ENCODE data around the gene ZC2HC1B. TPM values are rescaled to one million over a fixed set of nuclear protein-coding genes. Genes with fewer than 3 reads are reported as not detected.

Gene ZC2HC1B
- total RNA-seq, 2 donors from 2014 or later, result not detected

- DNase-seq (ENCODE audit: low spot score) (no peak), ATAC-seq (no peak)
- Mint-ChIP-seq H3K27me3 (no peaks in the 10 kb centered on the region), H3K9me3 (no peaks in the 10 kb centered on the region), H3K36me3 (no peaks in the 10 kb centered on the region), H3K4me1 (ENCODE audit: low read depth in 2 of 2) (no peaks in the 10 kb centered on the region), H3K4me3 (no peak overlapping the region), H3K27ac (no peak overlapping the region)
Measured at GRCh38 chr6:143952060-143952778, 87.9 kb downstream of the ZC2HC1B start.

GRCh38 chr6:143952947-143953701, 88.8 kb downstream of the ZC2HC1B start:
- DNase-seq (ENCODE audit: low spot score) (no peak), ATAC-seq (no peak)
- Mint-ChIP-seq H3K9me3 (no peaks in the 10 kb centered on the region), H3K27me3 (no peaks in the 10 kb centered on the region), H3K27ac (no peak overlapping the region), H3K4me1 (ENCODE audit: low read depth in 2 of 2) (no peaks in the 10 kb centered on the region), H3K4me3 (no peak overlapping the region), H3K36me3 (no peaks in the 10 kb centered on the region)

- no peaks in the 10 kb centered on the region for H3K9me3 Mint-ChIP-seq
- ATAC-seq (no peak), DNase-seq (ENCODE audit: low spot score) (no peak)
- no peaks in the 10 kb centered on the region for H3K36me3 Mint-ChIP-seq
- no peaks in the 10 kb centered on the region for H3K4me1 Mint-ChIP-seq (ENCODE audit: low read depth in 2 of 2)
- H3K27me3 Mint-ChIP-seq, result no peaks in the 10 kb centered on the region
- H3K27ac Mint-ChIP-seq, result no peak overlapping the region
- H3K4me3 Mint-ChIP-seq, result no peak overlapping the region
Measured at GRCh38 chr6:143953922-143954321, 89.6 kb downstream of the ZC2HC1B start.

GRCh38 chr6:143955971-143956370, 91.7 kb downstream of the ZC2HC1B start:
- ATAC-seq (no peak), DNase-seq (ENCODE audit: low spot score) (no peak)
- Mint-ChIP-seq H3K4me1 (ENCODE audit: low read depth in 2 of 2) (no peaks in the 10 kb centered on the region), H3K9me3 (no peaks in the 10 kb centered on the region), H3K27ac (no peak overlapping the region), H3K27me3 (no peaks in the 10 kb centered on the region), H3K36me3 (no peaks in the 10 kb centered on the region), H3K4me3 (no peak overlapping the region)

GRCh38 chr6:143957679-143958274, 93.5 kb downstream of the ZC2HC1B start:
- Mint-ChIP-seq H3K9me3 (no peaks in the 10 kb centered on the region), H3K27me3 (no peaks in the 10 kb centered on the region), H3K36me3 (no peaks in the 10 kb centered on the region), H3K27ac (no peak overlapping the region), H3K4me3 (no peak overlapping the region), H3K4me1 (ENCODE audit: low read depth in 2 of 2) (no peaks in the 10 kb centered on the region)
- no peak for DNase-seq (ENCODE audit: low spot score)
- no peak for ATAC-seq

- Mint-ChIP-seq H3K4me1 (ENCODE audit: low read depth in 2 of 2) (no peaks in the 10 kb centered on the region), H3K27ac (no peak overlapping the region), H3K27me3 (no peaks in the 10 kb centered on the region), H3K36me3 (no peaks in the 10 kb centered on the region), H3K9me3 (no peaks in the 10 kb centered on the region), H3K4me3 (no peak overlapping the region)
- DNase-seq (ENCODE audit: low spot score) (no peak), ATAC-seq (no peak)
Measured at GRCh38 chr6:143958839-143959399, 94.6 kb downstream of the ZC2HC1B start.

- peaks cover 0 to 4% of the 10 kb centered on the region in 2 donors for H3K4me1 Mint-ChIP-seq (ENCODE audit: low read depth in 2 of 2)
- no peaks in the 10 kb centered on the region for H3K9me3 Mint-ChIP-seq
- DNase-seq (ENCODE audit: low spot score), result no peak
- no peak overlapping the region for H3K4me3 Mint-ChIP-seq
- no peaks in the 10 kb centered on the region for H3K27me3 Mint-ChIP-seq
- no peak overlapping the region for H3K27ac Mint-ChIP-seq
- no peak for ATAC-seq
- H3K36me3 Mint-ChIP-seq, result no peaks in the 10 kb centered on the region
Measured at GRCh38 chr6:143959927-143960326, 95.7 kb downstream of the ZC2HC1B start.

- Mint-ChIP-seq H3K4me3 (no peak overlapping the region), H3K27me3 (no peaks in the 10 kb centered on the region)
- no peak for ATAC-seq
Measured at GRCh38 chr6:143961066-143961465, 96.8 kb downstream of the ZC2HC1B start.

GRCh38 chr6:143961886-143962878, 97.9 kb downstream of the ZC2HC1B start:
- no peaks in the 10 kb centered on the region for H3K9me3 Mint-ChIP-seq
- no peak overlapping the region for H3K27ac Mint-ChIP-seq
- no peak for DNase-seq (ENCODE audit: low spot score)
- ATAC-seq, result no peak
- H3K36me3 Mint-ChIP-seq, result no peaks in the 10 kb centered on the region
- H3K4me1 Mint-ChIP-seq (ENCODE audit: low read depth in 2 of 2), result peaks cover 12 to 16% of the 10 kb centered on the region in 2 donors
- no peak overlapping the region for H3K4me3 Mint-ChIP-seq
- no peaks in the 10 kb centered on the region for H3K27me3 Mint-ChIP-seq

More at GRCh38 chr6:143961066-143961465, 96.8 kb downstream of the ZC2HC1B start:
- no peak for DNase-seq (ENCODE audit: low spot score)
- H3K4me1 Mint-ChIP-seq (ENCODE audit: low read depth in 2 of 2), result peaks cover 8 to 11% of the 10 kb centered on the region in 2 donors
- no peaks in the 10 kb centered on the region for H3K9me3 Mint-ChIP-seq
- no peaks in the 10 kb centered on the region for H3K36me3 Mint-ChIP-seq
- no peak overlapping the region for H3K27ac Mint-ChIP-seq

- no peaks in the 10 kb centered on the region for H3K9me3 Mint-ChIP-seq
- DNase-seq (ENCODE audit: low spot score) (no peak), ATAC-seq (no peak)
- peaks cover 12 to 16% of the 10 kb centered on the region in 2 donors for H3K4me1 Mint-ChIP-seq (ENCODE audit: low read depth in 2 of 2)
- H3K36me3 Mint-ChIP-seq, result no peaks in the 10 kb centered on the region
- H3K27me3 Mint-ChIP-seq, result no peaks in the 10 kb centered on the region
- no peak overlapping the region for H3K27ac Mint-ChIP-seq
- no peak overlapping the region for H3K4me3 Mint-ChIP-seq
Measured at GRCh38 chr6:143963158-143963919, 99.1 kb downstream of the ZC2HC1B start.

GRCh38 chr6:143964674-143965081, 100.4 kb downstream of the ZC2HC1B start:
- Mint-ChIP-seq H3K36me3 (no peaks in the 10 kb centered on the region), H3K4me3 (no peak overlapping the region), H3K27ac (no peak overlapping the region), H3K4me1 (ENCODE audit: low read depth in 2 of 2) (peaks cover 12 to 16% of the 10 kb centered on the region in 2 donors), H3K27me3 (no peaks in the 10 kb centered on the region), H3K9me3 (no peaks in the 10 kb centered on the region)
- no peak for DNase-seq (ENCODE audit: low spot score)
- ATAC-seq, result peak in 1 of 2 donors; percentile 60

- DNase-seq (ENCODE audit: low spot score), result no peak
- no peaks in the 10 kb centered on the region for H3K9me3 Mint-ChIP-seq
- no peak overlapping the region for H3K4me3 Mint-ChIP-seq
- H3K27ac Mint-ChIP-seq, result no peak overlapping the region
- peaks cover 12 to 16% of the 10 kb centered on the region in 2 donors for H3K4me1 Mint-ChIP-seq (ENCODE audit: low read depth in 2 of 2)
- ATAC-seq, result peak in 1 of 2 donors; percentile 66
- no peaks in the 10 kb centered on the region for H3K27me3 Mint-ChIP-seq
- no peaks in the 10 kb centered on the region for H3K36me3 Mint-ChIP-seq
Measured at GRCh38 chr6:143965503-143966171, 101.4 kb downstream of the ZC2HC1B start.
